ENCODE data around the gene PRMT7.

PRMT7 gene

GRCh38 chr16:68347605-68348004, 36.8 kb downstream of the PRMT7 start:
- no peak for DNase-seq (ENCODE audit: low read depth in 2 of 2)

GRCh38 chr16:68348639-68349445, 38.0 kb downstream of the PRMT7 start:
- DNase-seq (ENCODE audit: low read depth in 2 of 2), result no peak

GRCh38 chr16:68349838-68350410, 39.1 kb downstream of the PRMT7 start:
- no peak for DNase-seq (ENCODE audit: low read depth in 2 of 2)

- DNase-seq (ENCODE audit: low read depth in 2 of 2), result no peak
These were observed 40.1 kb downstream of the PRMT7 start for GRCh38 chr16:68350813-68351350.

GRCh38 chr16:68351463-68351862, 40.6 kb downstream of the PRMT7 start:
- no peak for DNase-seq (ENCODE audit: low read depth in 2 of 2)

GRCh38 chr16:68351991-68352431, 41.2 kb downstream of the PRMT7 start:
- no peak for DNase-seq (ENCODE audit: low read depth in 2 of 2)

- DNase-seq (ENCODE audit: low read depth in 2 of 2), result no peak
These were observed 42.5 kb downstream of the PRMT7 start for GRCh38 chr16:68353366-68353765.

- no peak for DNase-seq (ENCODE audit: low read depth in 2 of 2)
These were observed 44.0 kb downstream of the PRMT7 start for GRCh38 chr16:68354816-68355215.

- no peak for DNase-seq (ENCODE audit: low read depth in 2 of 2)
These were observed 44.8 kb downstream of the PRMT7 start for GRCh38 chr16:68355447-68356248.

- DNase-seq (ENCODE audit: low read depth in 2 of 2), result no peak
These were observed 45.6 kb downstream of the PRMT7 start for GRCh38 chr16:68356249-68356918.

GRCh38 chr16:68356919-68357286, 46.1 kb downstream of the PRMT7 start:
- no peak for DNase-seq (ENCODE audit: low read depth in 2 of 2)

GRCh38 chr16:68357521-68357922, 46.7 kb downstream of the PRMT7 start:
- DNase-seq (ENCODE audit: low read depth in 2 of 2), result no peak

- DNase-seq (ENCODE audit: low read depth in 2 of 2), result no peak
These were observed 47.1 kb downstream of the PRMT7 start for GRCh38 chr16:68357923-68358322.

- no peak for DNase-seq (ENCODE audit: low read depth in 2 of 2)
These were observed 48.1 kb downstream of the PRMT7 start for GRCh38 chr16:68358951-68359350.

- no peak for DNase-seq (ENCODE audit: low read depth in 2 of 2)
These were observed 48.8 kb downstream of the PRMT7 start for GRCh38 chr16:68359398-68360191.

- no peak for DNase-seq (ENCODE audit: low read depth in 2 of 2)
These were observed 49.7 kb downstream of the PRMT7 start for GRCh38 chr16:68360547-68360946.

- no peak for DNase-seq (ENCODE audit: low read depth in 2 of 2)
These were observed 50.1 kb downstream of the PRMT7 start for GRCh38 chr16:68360956-68361355.

- no peak for DNase-seq (ENCODE audit: low read depth in 2 of 2)
These were observed 50.7 kb downstream of the PRMT7 start for GRCh38 chr16:68361485-68361884.

- no peak for DNase-seq (ENCODE audit: low read depth in 2 of 2)
These were observed 51.6 kb downstream of the PRMT7 start for GRCh38 chr16:68362262-68362913.

GRCh38 chr16:68362947-68363657, 52.3 kb downstream of the PRMT7 start:
- DNase-seq (ENCODE audit: low read depth in 2 of 2), result no peak

All from fibroblast of skin of left biceps (primary cell).